MM.1S (cell line): ENCODE data around the gene CPNE7.

Source experiments
- DNase-seq: peaks from one replicate; pipeline ENCODE4 v3.0.0-alpha.2; 2015
- H2AFZ ChIP-seq: fragments of 300-600 bp; sonication (generic); 2 replicates; pipeline ENCODE4 v1.6.0; 2016; ENCODE audit warnings: antibody characterized with exemption, low read length
- H3F3A ChIP-seq: fragments of 300-600 bp; sonication (generic); 2 replicates; pipeline ENCODE4 v1.6.1; 2016; ENCODE audit warnings: mild to moderate bottlenecking, antibody characterized with exemption, low read length, moderate library complexity, mixed read lengths; ENCODE audit not compliant: insufficient read depth
- H3K27ac ChIP-seq: fragments of 300-600 bp; sonication (generic); 2 replicates; pipeline ENCODE4 v1.5.1; 2016; ENCODE audit warnings: mild to moderate bottlenecking, low read length
- H3K27me3 ChIP-seq: fragments of 300-600 bp; sonication (generic); replicated peaks from 2 replicates; pipeline ENCODE4 v1.6.0; 2016; ENCODE audit warnings: low read length; ENCODE audit not compliant: insufficient read depth
- H3K36me3 ChIP-seq: fragments of 300-600 bp; sonication (generic); replicated peaks from 2 replicates; pipeline ENCODE4 v1.6.1; 2016; ENCODE audit warnings: mild to moderate bottlenecking, low read length, mixed read lengths; ENCODE audit not compliant: insufficient read depth
- H3K4me1 ChIP-seq: fragments of 300-600 bp; sonication (generic); 2 replicates; pipeline ENCODE4 v1.6.1; 2016; ENCODE audit warnings: low read length, mixed read lengths
- H3K4me2 ChIP-seq: fragments of 300-600 bp; sonication (generic); 2 replicates; pipeline ENCODE4 v1.6.0; 2016; ENCODE audit warnings: low read depth, low read length
- H3K4me3 ChIP-seq: fragments of 300-600 bp; sonication (generic); 2 replicates; pipeline ENCODE4 v1.5.1; 2016; ENCODE audit warnings: low read length, mixed read lengths
- H3K79me2 ChIP-seq: fragments of 300-600 bp; sonication (generic); 2 replicates; pipeline ENCODE4 v1.6.1; 2016; ENCODE audit warnings: mixed run types, low read length, mixed read lengths
- H3K9ac ChIP-seq: fragments of 300-600 bp; sonication (generic); 2 replicates; pipeline ENCODE4 v1.6.1; 2016; ENCODE audit warnings: low read length, mixed read lengths
- H3K9me2 ChIP-seq: fragments of 300-600 bp; sonication (generic); replicated peaks from 2 replicates; pipeline ENCODE4 v1.6.1; 2016; ENCODE audit warnings: mild to moderate bottlenecking, low read length, mixed read lengths; ENCODE audit not compliant: insufficient read depth
- H3K9me3 ChIP-seq: fragments of 300-600 bp; sonication (generic); replicated peaks from 2 replicates; pipeline ENCODE4 v1.6.1; 2016; ENCODE audit warnings: mild to moderate bottlenecking, low read length, mixed read lengths; ENCODE audit not compliant: insufficient read depth
- H4K20me1 ChIP-seq: fragments of 300-600 bp; sonication (generic); 2 replicates; pipeline ENCODE4 v1.6.1; 2016; ENCODE audit warnings: mild to moderate bottlenecking, low read length, moderate library complexity, mixed read lengths; ENCODE audit not compliant: insufficient read depth
- EZH2 ChIP-seq: fragments of 300-600 bp; sonication (generic); optimal IDR thresholded peaks from 2 replicates; pipeline ENCODE3; 2017; ENCODE audit warnings: low read depth, mild to moderate bottlenecking, antibody characterized with exemption, low read length, mixed read lengths
- EZH2phosphoT487 ChIP-seq: fragments of 300-600 bp; sonication (generic); IDR thresholded peaks from 2 replicates; pipeline ENCODE4 v1.6.1; 2018; ENCODE audit warnings: antibody characterized with exemption, low read length
- TF ChIP-seq, protein P1 (sequence below): fragments of 300-600 bp; sonication (generic); IDR thresholded peaks from 2 replicates; pipeline ENCODE4 v1.5.1; 2016; ENCODE audit warnings: antibody characterized with exemption, low read length, mixed read lengths

Gene CPNE7

DNA sequence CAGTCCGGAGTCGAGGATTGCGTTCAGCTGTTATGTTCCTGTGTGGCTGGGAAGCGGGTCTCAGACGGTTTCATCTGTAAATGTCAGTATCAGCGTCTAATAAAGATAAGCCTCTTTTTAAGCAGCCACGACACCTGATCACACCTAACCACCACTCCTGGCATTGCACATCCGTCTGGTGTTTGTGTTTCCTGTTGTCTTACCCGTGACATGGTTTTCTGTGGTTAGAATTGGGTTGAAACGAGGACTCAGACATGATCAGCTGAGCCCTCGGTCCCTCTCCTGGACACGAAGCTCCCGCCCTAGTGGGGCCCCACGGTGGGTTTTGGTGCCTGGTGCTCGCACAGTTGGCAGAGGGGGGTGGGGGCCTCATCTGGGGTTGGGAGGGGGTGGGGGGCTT lies 18.3 kb downstream of the CPNE7 start:
- Histone ChIP-seq H3K9me2 (no peaks in the 10 kb centered on the region), H3K79me2 (no peaks in the 10 kb centered on the region), H3K4me1 (no peaks in the 10 kb centered on the region), H3K36me3 (no peaks in the 10 kb centered on the region), H3K9ac (no peak overlapping the region), H4K20me1 (no peaks in the 10 kb centered on the region), H3K9me3 (no peaks in the 10 kb centered on the region), H3K4me3 (no peak overlapping the region), H3F3A (no peaks in the 10 kb centered on the region), H3K4me2 (no peak overlapping the region), H3K27ac (no peak overlapping the region), H2AFZ (no peak overlapping the region), H3K27me3 (no peaks in the 10 kb centered on the region)
- peak; percentile 49 for DNase-seq
- TF ChIP-seq EZH2phosphoT487 = no peak
- TF ChIP-seq, protein P1, sequence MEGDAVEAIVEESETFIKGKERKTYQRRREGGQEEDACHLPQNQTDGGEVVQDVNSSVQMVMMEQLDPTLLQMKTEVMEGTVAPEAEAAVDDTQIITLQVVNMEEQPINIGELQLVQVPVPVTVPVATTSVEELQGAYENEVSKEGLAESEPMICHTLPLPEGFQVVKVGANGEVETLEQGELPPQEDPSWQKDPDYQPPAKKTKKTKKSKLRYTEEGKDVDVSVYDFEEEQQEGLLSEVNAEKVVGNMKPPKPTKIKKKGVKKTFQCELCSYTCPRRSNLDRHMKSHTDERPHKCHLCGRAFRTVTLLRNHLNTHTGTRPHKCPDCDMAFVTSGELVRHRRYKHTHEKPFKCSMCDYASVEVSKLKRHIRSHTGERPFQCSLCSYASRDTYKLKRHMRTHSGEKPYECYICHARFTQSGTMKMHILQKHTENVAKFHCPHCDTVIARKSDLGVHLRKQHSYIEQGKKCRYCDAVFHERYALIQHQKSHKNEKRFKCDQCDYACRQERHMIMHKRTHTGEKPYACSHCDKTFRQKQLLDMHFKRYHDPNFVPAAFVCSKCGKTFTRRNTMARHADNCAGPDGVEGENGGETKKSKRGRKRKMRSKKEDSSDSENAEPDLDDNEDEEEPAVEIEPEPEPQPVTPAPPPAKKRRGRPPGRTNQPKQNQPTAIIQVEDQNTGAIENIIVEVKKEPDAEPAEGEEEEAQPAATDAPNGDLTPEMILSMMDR = no peak
- no peak for TF ChIP-seq EZH2

DNA sequence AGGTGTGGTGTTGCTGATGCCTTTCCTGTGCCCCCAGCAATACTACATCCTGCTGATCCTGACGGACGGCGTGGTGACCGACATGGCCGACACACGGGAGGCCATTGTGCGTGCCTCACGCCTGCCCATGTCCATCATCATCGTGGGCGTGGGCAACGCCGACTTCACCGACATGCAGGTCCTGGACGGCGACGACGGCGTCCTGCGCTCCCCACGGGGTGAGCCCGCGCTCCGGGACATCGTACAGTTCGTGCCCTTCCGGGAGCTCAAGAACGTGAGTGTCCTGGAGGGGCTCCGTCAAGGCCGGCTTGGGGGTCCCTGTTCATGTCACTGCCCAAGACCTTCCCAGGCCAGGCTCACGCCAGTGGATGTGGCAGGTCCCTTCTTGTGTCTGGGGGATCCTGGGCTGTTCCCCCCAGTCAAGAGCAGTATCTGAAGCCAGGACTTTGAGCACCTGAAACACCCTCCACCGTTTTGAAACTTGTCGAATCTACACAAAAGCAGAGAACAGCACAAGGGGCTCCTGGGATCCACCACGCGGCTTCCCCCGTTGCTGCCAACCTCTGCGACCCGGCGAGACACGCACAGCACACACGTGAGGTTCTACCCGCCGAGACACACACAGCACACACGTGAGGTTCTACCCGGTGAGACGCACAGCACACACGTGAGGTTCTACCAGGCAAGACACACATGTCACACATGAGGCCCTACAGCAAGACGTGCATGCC lies 19.9 kb downstream of the CPNE7 start:
- Histone ChIP-seq H3K9me2 (no peaks in the 10 kb centered on the region), H2AFZ (no peak overlapping the region), H3K9me3 (no peaks in the 10 kb centered on the region), H3K79me2 (no peaks in the 10 kb centered on the region), H3F3A (no peaks in the 10 kb centered on the region), H3K4me3 (no peak overlapping the region), H3K9ac (no peak overlapping the region), H3K4me2 (no peak overlapping the region), H3K27ac (no peak overlapping the region), H3K4me1 (no peaks in the 10 kb centered on the region), H3K27me3 (no peaks in the 10 kb centered on the region), H3K36me3 (no peaks in the 10 kb centered on the region), H4K20me1 (no peaks in the 10 kb centered on the region)
- no peak for TF ChIP-seq EZH2phosphoT487
- TF ChIP-seq EZH2 = no peak
- TF ChIP-seq, protein P1 = no peak
- no peak for DNase-seq

DNA sequence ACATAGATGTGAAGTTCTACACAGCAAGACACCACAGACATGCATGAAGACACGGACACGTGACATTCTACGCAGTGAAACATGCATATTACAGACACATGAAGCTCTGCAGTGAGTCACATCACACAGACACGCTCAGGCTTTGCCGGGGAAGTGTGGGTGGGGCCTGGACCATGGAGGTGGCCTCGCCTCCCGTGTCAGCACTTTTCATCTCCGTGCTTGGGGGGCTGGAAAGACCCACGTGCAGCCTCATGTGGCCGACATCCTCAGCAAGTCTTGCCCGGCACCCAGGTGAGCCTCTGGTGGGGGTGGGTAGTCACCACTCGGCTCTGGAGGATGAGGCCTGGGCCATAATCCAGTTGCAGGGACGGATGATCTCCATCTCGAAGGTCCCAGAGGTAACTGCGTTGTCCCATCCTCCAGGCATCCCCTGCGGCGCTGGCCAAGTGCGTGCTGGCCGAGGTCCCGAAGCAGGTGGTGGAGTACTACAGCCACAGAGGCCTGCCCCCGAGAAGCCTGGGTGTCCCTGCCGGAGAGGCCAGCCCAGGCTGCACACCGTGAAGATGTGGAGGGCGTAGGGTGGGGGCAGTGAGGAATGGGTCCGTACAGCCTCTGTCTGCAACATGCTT lies 20.6 kb downstream of the CPNE7 start:
- Histone ChIP-seq H3K27me3 (no peaks in the 10 kb centered on the region), H3K79me2 (no peaks in the 10 kb centered on the region), H4K20me1 (no peaks in the 10 kb centered on the region), H3K9ac (no peak overlapping the region), H3F3A (no peaks in the 10 kb centered on the region), H3K27ac (no peak overlapping the region), H3K4me1 (no peaks in the 10 kb centered on the region), H3K4me2 (no peak overlapping the region), H3K36me3 (no peaks in the 10 kb centered on the region), H2AFZ (no peak overlapping the region), H3K9me3 (no peaks in the 10 kb centered on the region), H3K4me3 (no peak overlapping the region), H3K9me2 (no peaks in the 10 kb centered on the region)
- no peak for DNase-seq
- TF ChIP-seq EZH2 = no peak
- TF ChIP-seq EZH2phosphoT487 = no peak
- TF ChIP-seq, protein P1 = no peak
